Endodermal cell (in vitro differentiated cells): Measurements from ENCODE around the gene INPP4A. TPM values are rescaled to one million over a fixed set of nuclear protein-coding genes. Genes with fewer than 3 reads are reported as not detected.

ENCODE experiments used
- DNase-seq: peaks from one replicate; pipeline ENCODE4 v3.0.0-alpha.2; 2017
- H3K27ac ChIP-seq: 2 replicates; pipeline ENCODE4 v1.5.1; 2013; ENCODE audit warnings: mild to moderate bottlenecking, low read depth, low read length, moderate library complexity
- H3K27me3 ChIP-seq: 2 replicates; pipeline ENCODE4 v1.6.1; 2013; ENCODE audit warnings: mild to moderate bottlenecking, low read length, moderate library complexity; ENCODE audit not compliant: insufficient read depth, control insufficient read depth, poor library complexity, severe bottlenecking
- H3K36me3 ChIP-seq: 2 replicates; pipeline ENCODE4 v1.7.0; 2013; ENCODE audit warnings: mild to moderate bottlenecking, low read length, moderate library complexity; ENCODE audit not compliant: control insufficient read depth, insufficient read depth
- H3K4me1 ChIP-seq: one replicate; pipeline ENCODE4 v1.7.0; 2013; ENCODE audit warnings: low read length; ENCODE audit not compliant: control insufficient read depth, insufficient read depth
- H3K4me3 ChIP-seq: 2 replicates; pipeline ENCODE4 v1.5.1; 2013; ENCODE audit warnings: mild to moderate bottlenecking, low read length, moderate library complexity
- H3K9ac ChIP-seq: 2 replicates; pipeline ENCODE4 v1.6.1; 2013; ENCODE audit warnings: mild to moderate bottlenecking, low read length, moderate library complexity; ENCODE audit not compliant: poor library complexity, severe bottlenecking; ENCODE audit errors: extremely low read depth
- H3K9me3 ChIP-seq: 2 replicates; pipeline ENCODE4 v1.6.1; 2013; ENCODE audit warnings: mild to moderate bottlenecking, low read length, moderate library complexity; ENCODE audit not compliant: control insufficient read depth
- H3K27ac Mint-ChIP-seq: 2 replicates; pipeline ENCODE4 v1.8.0; 2020; ENCODE audit warnings: mixed read lengths
- H3K27me3 Mint-ChIP-seq: 2 replicates; pipeline ENCODE4 v1.8.0; 2021; ENCODE audit warnings: mild to moderate bottlenecking, mixed read lengths; ENCODE audit not compliant: insufficient read depth
- H3K36me3 Mint-ChIP-seq: 2 replicates; pipeline ENCODE4 v1.8.0; 2020; ENCODE audit warnings: low read depth, mixed read lengths
- H3K4me1 Mint-ChIP-seq: 2 replicates; pipeline ENCODE4 v1.8.0; 2020; ENCODE audit warnings: mixed read lengths
- H3K4me3 Mint-ChIP-seq: 2 replicates; pipeline ENCODE4 v1.8.0; 2020; ENCODE audit warnings: mild to moderate bottlenecking, moderate library complexity, mixed read lengths
- H3K9me3 Mint-ChIP-seq: 2 replicates; pipeline ENCODE4 v1.8.0; 2020; ENCODE audit warnings: mild to moderate bottlenecking, mixed read lengths
- WGBS, 2 experiments: methylation state at CpG; one replicate each; pipeline versions ENCODE4 v1.1.5 to v1.1.7; 2013; ENCODE audit warnings: missing lambda C conversion rate in 2 of 2, mixed read lengths in 1 of 2; ENCODE audit not compliant: insufficient coverage in 1 of 2, insufficient read length in 1 of 2; 5-methylcytosine and 5-hydroxymethylcytosine counted together
- total RNA-seq, 2 donors: library from RNA; stranded (reverse); fragmentation: NEBNext Ultra II Directional in 1 of 2; extraction: Animal tissue kit (Norgen Biotek cat#: 25700) in 1 of 2; gene quantifications; 2 replicates in 1 of 2; 3 replicates in 1 of 2; pipeline ENCODE4 v1.2.1, GENCODE V29; 2021
- TF ChIP-seq, protein P1 (sequence below): fragments of 200-600 bp; sonication (generic); conservative IDR thresholded peaks from 2 replicates; pipeline ENCODE4 v1.5.0; 2021; ENCODE audit warnings: antibody characterized with exemption, mild to moderate bottlenecking

Gene INPP4A
- total RNA-seq, 2 donors from 2014 or later: 84.9 to 94.2 TPM

DNA sequence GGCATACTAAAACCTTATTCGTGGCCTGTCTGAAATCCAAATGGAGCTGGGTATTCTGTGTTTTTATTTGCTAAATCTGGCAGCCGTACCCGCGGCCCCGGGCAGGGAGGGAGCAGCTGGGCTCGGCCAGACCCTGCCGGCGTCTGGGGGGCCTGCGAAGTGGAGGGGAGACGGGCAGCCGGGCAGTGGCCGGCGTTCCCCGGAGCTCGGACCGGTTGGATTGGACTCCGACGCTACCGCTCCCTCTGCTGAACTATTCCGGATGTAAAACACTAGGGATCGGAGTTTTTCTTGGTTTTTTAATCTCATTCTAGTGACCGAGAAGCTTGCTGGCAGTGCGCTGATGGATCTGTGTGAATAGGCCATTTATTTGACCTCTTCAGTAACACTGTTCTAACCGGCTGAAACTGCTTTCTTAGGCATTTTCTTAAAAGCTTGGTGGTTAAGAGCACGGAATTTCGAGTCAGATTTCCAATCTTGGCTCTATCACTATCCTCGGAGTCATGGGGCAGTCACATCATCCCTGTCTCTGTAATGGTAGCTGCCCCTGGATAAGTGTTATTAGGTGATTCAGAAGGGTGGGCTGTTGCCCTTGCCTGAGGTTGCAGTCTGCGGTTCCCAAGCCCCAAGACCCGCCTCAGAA, 164.4 kb downstream of the INPP4A start:
- Histone ChIP-seq H3K4me1 (peaks cover 8% of the 10 kb centered on the region), H3K27me3 (no peaks in the 10 kb centered on the region), H3K9me3 (no peaks in the 10 kb centered on the region), H3K36me3 (peaks cover 37% of the 10 kb centered on the region), H3K27ac (peak overlapping the region; percentile 86), H3K4me3 (peak overlapping the region; percentile 91), H3K9ac (peak overlapping the region; percentile 95)
- peak; percentile 59 for DNase-seq
- Mint-ChIP-seq H3K9me3 (no peaks in the 10 kb centered on the region), H3K4me3 (peak overlapping the region; percentile 71), H3K36me3 (peaks cover 32% of the 10 kb centered on the region), H3K4me1 (peaks cover 70% of the 10 kb centered on the region), H3K27me3 (no peaks in the 10 kb centered on the region), H3K27ac (peak overlapping the region; percentile 88)
- TF ChIP-seq, protein P1, sequence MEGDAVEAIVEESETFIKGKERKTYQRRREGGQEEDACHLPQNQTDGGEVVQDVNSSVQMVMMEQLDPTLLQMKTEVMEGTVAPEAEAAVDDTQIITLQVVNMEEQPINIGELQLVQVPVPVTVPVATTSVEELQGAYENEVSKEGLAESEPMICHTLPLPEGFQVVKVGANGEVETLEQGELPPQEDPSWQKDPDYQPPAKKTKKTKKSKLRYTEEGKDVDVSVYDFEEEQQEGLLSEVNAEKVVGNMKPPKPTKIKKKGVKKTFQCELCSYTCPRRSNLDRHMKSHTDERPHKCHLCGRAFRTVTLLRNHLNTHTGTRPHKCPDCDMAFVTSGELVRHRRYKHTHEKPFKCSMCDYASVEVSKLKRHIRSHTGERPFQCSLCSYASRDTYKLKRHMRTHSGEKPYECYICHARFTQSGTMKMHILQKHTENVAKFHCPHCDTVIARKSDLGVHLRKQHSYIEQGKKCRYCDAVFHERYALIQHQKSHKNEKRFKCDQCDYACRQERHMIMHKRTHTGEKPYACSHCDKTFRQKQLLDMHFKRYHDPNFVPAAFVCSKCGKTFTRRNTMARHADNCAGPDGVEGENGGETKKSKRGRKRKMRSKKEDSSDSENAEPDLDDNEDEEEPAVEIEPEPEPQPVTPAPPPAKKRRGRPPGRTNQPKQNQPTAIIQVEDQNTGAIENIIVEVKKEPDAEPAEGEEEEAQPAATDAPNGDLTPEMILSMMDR: no peak
- WGBS, 2 experiments: 4 to 9% methylated on average over 17 to 29 of the region's 29 CpGs

DNA sequence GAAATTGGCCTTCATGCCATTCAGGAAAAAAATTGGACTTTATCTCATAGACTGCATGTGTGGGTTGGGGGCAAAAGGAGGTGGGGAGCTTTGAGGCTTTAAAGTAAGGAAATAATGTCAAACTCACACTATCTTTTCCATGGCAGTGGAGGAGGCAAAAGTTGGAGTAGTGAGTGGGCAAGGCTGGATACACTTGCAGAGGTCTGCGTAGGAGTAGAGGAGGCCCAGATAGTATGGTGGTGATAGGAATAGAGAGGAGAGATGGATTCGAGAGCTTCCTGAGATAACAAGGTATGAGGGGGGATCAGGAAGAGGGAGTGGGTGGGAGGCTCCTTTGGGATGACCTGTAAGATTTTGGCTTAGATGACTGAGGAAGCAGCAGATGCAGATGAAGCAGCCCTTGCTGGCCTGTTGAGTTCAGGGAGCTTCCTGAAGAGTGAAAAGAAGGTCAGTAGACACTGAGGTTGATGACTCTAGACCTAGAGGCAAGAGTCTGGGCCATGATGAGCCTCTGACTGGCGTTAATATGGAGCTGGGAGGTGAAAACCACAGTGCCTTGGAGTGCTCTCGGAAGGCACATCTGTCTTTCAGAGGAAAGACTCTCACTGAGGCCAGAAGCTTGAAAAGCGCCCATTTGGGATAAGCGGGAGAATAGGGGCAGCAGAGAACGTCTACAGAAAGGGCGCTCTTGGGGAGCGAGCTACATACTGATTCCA, 169.5 kb downstream of the INPP4A start:
- H3K36me3 Mint-ChIP-seq: peaks cover 67% of the 10 kb centered on the region
- H3K9me3 ChIP-seq: no peaks in the 10 kb centered on the region
- H3K9me3 Mint-ChIP-seq: no peaks in the 10 kb centered on the region
- H3K27me3 ChIP-seq: no peaks in the 10 kb centered on the region
- 89 to 96% methylated on average over 8 to 9 of the region's 9 CpGs for WGBS, 2 experiments
- no peak overlapping the region for H3K27ac ChIP-seq
- DNase-seq: no peak
- peak overlapping the region; percentile 24 for H3K27ac Mint-ChIP-seq
- H3K4me1 Mint-ChIP-seq: peaks cover 43% of the 10 kb centered on the region
- H3K36me3 ChIP-seq: peaks cover 82% of the 10 kb centered on the region
- TF ChIP-seq, protein P1: no peak
- no peak overlapping the region for H3K4me3 ChIP-seq
- H3K4me3 Mint-ChIP-seq: no peak overlapping the region
- no peaks in the 10 kb centered on the region for H3K27me3 Mint-ChIP-seq
- H3K9ac ChIP-seq: no peak overlapping the region
- peaks cover 8% of the 10 kb centered on the region for H3K4me1 ChIP-seq

DNA sequence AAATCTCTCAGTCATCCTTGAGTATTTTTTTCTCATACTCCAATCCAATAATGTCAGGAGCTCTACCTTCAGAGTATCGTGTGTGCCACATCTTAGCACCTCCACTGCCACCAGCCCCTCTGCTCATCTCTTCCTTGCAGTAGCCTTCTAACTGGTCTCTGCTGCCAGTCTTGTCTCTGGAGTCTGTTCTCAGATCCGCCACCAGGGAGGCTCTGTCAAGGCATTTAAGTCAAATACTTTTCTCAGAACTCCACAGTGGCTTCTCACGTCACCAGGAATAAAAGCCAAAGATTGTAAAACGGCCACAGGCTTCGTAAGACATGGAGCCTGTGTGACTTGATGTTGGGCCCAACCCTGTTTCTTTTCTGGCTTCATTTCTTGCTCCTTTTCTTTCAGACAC, 170.8 kb downstream of the INPP4A start:
- no peak overlapping the region for H3K4me3 Mint-ChIP-seq
- no peak overlapping the region for H3K4me3 ChIP-seq
- peaks cover 35% of the 10 kb centered on the region for H3K4me1 Mint-ChIP-seq
- no peak overlapping the region for H3K9ac ChIP-seq
- peaks cover 65% of the 10 kb centered on the region for H3K36me3 Mint-ChIP-seq
- peaks cover 8% of the 10 kb centered on the region for H3K4me1 ChIP-seq
- no peaks in the 10 kb centered on the region for H3K9me3 ChIP-seq
- WGBS, 2 experiments: 94 to 96% methylated on average over 5 of the region's 5 CpGs
- no peaks in the 10 kb centered on the region for H3K27me3 Mint-ChIP-seq
- peak; percentile 67 for DNase-seq
- H3K27ac ChIP-seq: no peak overlapping the region
- H3K27me3 ChIP-seq: no peaks in the 10 kb centered on the region
- H3K27ac Mint-ChIP-seq: peak overlapping the region; percentile 4
- no peaks in the 10 kb centered on the region for H3K9me3 Mint-ChIP-seq
- H3K36me3 ChIP-seq: peaks cover 72% of the 10 kb centered on the region
- TF ChIP-seq, protein P1: peak; percentile 62
